Measurements from ENCODE around the gene LAGE3. TPM values are rescaled to one million over a fixed set of nuclear protein-coding genes. Genes with fewer than 3 reads are reported as not detected.
"Not testable (repeated sequence)": the region's sequence is repeated elsewhere in the genome, so short reads cannot be mapped to it uniquely, and the experiment has no call there.

Gene LAGE3
- total RNA-seq, 2 experiments from 2014 or later = 49.6 to 51.0 TPM

DNA sequence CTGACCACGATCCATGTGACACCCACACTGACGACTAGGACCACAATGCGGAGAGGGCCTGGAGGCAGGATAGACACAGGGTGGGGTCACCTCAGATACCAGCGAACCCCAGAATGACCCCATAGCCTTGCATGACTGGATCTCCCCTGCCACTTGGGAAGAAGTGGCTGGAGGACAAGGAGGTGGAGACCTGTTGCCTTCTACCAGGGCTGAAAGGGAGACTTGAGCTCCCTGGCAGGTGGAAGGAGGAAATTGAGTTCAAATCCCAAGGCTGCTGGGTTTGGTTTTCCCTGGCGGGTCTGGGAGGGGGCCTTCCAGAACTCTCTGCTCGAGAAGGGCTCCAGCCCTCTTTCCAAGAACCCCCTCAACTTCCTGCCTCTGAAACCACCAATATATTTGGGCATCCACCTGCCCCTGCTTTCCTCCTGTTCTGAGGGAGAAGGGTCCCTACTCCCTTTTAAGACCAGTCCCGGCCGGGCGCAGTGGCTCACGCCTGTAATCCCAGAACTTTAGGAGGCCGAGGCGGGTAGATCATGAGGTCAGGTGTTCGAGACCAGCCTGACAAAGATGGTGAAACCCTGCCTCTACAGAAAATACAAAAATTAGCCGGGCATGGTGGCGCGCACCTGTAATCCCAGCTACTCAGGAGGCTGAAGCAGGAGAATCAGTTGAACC, 33.9 kb upstream of the LAGE3 start:
- Mint-ChIP-seq H3K9me3 (ENCODE audit: insufficient read depth) (no peaks in the 10 kb centered on the region), H3K4me3 (no peak overlapping the region), H3K4me1 (ENCODE audit: low read depth) (peaks cover 45% of the 10 kb centered on the region), H3K27ac (no peak overlapping the region), H3K36me3 (ENCODE audit: low read depth) (peaks cover 32% of the 10 kb centered on the region), H3K27me3 (ENCODE audit: low read depth) (no peaks in the 10 kb centered on the region)
- POLR2A ChIA-PET = no interaction called here
- ATAC-seq = no peak
- CTCF ChIA-PET = no interaction called here
- DNase-seq = no peak

GRCh38 chrX:154511761-154512160, 32.7 kb upstream of the LAGE3 start:
- Mint-ChIP-seq H3K4me3 (peak overlapping the region; percentile 42), H3K27ac (peak overlapping the region; percentile 88), H3K27me3 (ENCODE audit: low read depth) (no peaks in the 10 kb centered on the region), H3K4me1 (ENCODE audit: low read depth) (peaks cover 45% of the 10 kb centered on the region), H3K9me3 (ENCODE audit: insufficient read depth) (no peaks in the 10 kb centered on the region), H3K36me3 (ENCODE audit: low read depth) (peaks cover 32% of the 10 kb centered on the region)
- DNase-seq (no peak), ATAC-seq (no peak)
- ChIA-PET POLR2A (no interaction called here), CTCF (interaction anchor here (1.6 to 1.7 kb wide), 2 partner anchors 15 to 22 kb away, joined by 4 to 5 read pairs; partner anchors contain the start of gene SLC10A3)

DNA sequence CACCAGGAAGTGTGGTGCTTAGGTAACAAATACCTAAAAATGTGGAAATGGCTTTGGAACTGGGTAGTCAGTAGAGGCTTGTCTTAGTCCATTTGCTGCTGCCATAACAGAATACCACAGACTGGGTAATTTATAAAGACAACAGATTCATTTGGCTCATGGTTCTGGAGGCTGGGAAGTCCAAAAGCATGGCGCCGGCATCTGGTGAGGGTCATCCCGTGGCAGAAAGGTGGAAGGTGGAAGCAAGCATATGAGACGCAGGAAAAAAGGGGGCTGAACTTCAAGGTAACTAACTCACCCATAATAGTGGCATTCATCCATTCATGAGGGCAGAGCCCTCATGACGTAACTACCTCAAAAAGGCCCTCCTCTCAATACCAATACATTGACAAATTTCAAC, 30.4 kb upstream of the LAGE3 start:
- ChIA-PET CTCF (no interaction called here), POLR2A (no interaction called here)
- no peak for ATAC-seq
- Mint-ChIP-seq H3K27me3 (ENCODE audit: low read depth) (no peaks in the 10 kb centered on the region), H3K4me1 (ENCODE audit: low read depth) (peaks cover 34% of the 10 kb centered on the region), H3K9me3 (ENCODE audit: insufficient read depth) (no peaks in the 10 kb centered on the region), H3K4me3 (no peak overlapping the region), H3K36me3 (ENCODE audit: low read depth) (peaks cover 29% of the 10 kb centered on the region), H3K27ac (peak overlapping the region; percentile 55)
- no peak for DNase-seq

GRCh38 chrX:154508384-154508745, 29.3 kb upstream of the LAGE3 start:
- Mint-ChIP-seq H3K4me3 (no peak overlapping the region), H3K27me3 (ENCODE audit: low read depth) (no peaks in the 10 kb centered on the region), H3K9me3 (ENCODE audit: insufficient read depth) (no peaks in the 10 kb centered on the region), H3K27ac (peak overlapping the region; percentile 63), H3K36me3 (ENCODE audit: low read depth) (peaks cover 25% of the 10 kb centered on the region), H3K4me1 (ENCODE audit: low read depth) (peaks cover 29% of the 10 kb centered on the region)
- ChIA-PET CTCF (no interaction called here), POLR2A (no interaction called here)
- no peak for DNase-seq
- no peak for ATAC-seq

DNA sequence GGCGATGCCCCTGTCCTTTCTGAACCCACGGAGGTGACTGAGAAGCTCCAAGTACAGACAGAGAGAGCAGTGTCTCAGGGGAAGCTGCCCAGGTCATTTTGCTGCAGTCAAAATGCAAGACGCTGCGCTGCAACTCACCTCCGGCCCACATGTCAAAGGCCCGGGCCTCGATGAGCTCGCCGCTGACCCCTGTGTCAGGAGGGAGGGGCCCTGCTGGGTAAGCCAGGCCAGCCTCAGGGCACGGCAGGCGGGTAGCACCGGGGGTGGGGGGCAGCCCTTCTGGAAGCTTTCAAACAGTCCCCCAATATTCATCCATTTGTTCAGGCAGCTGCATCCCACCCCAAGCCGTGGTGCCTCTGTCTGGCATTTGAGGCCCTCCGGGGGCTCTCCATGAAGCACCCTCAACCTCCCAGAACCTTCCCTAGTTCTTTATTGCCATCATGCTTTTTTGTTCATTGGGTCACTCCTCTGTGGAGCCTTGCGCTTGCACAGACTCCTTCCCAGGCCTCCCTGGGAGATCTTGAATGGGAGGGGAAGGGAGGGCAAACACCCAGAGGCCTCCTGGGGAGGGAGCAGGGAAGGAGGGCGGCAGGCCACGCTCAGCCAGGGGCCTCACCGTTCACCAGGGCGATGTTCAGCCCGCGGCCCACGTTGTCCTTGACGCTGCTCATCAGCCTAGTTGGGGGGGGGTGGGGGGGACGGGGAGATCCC, 28.7 kb upstream of the LAGE3 start:
- no peak for DNase-seq
- Mint-ChIP-seq H3K4me3 (no peak overlapping the region), H3K27me3 (ENCODE audit: low read depth) (no peaks in the 10 kb centered on the region), H3K36me3 (ENCODE audit: low read depth) (peaks cover 25% of the 10 kb centered on the region), H3K27ac (no peak overlapping the region), H3K9me3 (ENCODE audit: insufficient read depth) (no peaks in the 10 kb centered on the region), H3K4me1 (ENCODE audit: low read depth) (peaks cover 29% of the 10 kb centered on the region)
- no peak for ATAC-seq
- ChIA-PET POLR2A (no interaction called here), CTCF (no interaction called here)

DNA sequence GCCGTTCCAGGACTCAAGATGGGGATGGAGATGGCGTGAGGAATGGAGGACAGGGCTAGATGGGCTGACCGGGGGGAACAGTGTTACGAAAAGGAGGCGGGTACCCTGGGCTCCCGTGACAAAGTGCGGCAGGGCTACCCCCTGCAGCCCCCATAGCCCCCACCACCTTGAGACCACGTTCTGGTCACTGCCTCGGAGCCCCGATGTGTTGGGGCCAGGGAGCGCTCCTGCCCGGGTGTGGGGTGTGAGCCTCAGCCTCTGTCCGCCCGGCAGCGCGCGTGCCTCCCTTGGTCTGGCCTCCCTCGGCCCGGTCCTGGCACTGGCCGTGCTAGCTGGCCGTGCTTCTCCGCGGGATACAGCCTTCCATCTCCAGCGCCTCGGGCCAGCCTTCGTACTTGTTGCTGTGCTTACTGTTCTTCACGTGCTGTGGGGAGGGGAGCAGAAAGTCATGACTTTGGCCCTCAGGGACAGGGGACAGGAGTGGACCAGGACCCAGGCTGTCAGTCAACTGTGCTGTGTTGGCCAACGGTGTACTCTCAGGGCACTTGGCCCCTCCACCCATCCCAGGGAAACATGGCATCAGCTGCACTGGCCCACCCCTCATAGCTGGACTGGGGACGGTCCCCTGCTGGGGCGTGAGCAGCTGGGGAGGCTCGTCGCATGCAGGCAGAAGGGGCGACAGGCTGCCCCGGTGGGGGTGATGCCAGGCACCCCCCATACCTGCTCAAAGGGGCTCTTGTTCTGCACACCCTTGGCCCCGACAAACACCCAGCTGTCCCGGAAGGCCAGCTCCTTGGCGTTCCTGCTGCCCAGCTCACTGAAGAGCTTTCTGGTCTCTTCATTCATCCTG, 27.6 kb upstream of the LAGE3 start:
- DNase-seq (no peak), ATAC-seq (no peak)
- ChIA-PET CTCF (no interaction called here), POLR2A (no interaction called here)
- no peak overlapping the region for H3K4me3 Mint-ChIP-seq
- peaks cover 23% of the 10 kb centered on the region for H3K36me3 Mint-ChIP-seq (ENCODE audit: low read depth)
- H3K9me3 Mint-ChIP-seq (ENCODE audit: insufficient read depth) = no peaks in the 10 kb centered on the region
- peaks cover 18% of the 10 kb centered on the region for H3K4me1 Mint-ChIP-seq (ENCODE audit: low read depth)
- H3K27me3 Mint-ChIP-seq (ENCODE audit: low read depth) = no peaks in the 10 kb centered on the region
- no peak overlapping the region for H3K27ac Mint-ChIP-seq

GRCh38 chrX:154505734-154506133, 26.7 kb upstream of the LAGE3 start:
- no peak for ATAC-seq
- ChIA-PET POLR2A (no interaction called here), CTCF (no interaction called here)
- H3K4me3 Mint-ChIP-seq = no peak overlapping the region
- H3K36me3 Mint-ChIP-seq (ENCODE audit: low read depth) = peaks cover 18% of the 10 kb centered on the region
- peaks cover 2% of the 10 kb centered on the region for H3K27me3 Mint-ChIP-seq (ENCODE audit: low read depth)
- peaks cover 9% of the 10 kb centered on the region for H3K4me1 Mint-ChIP-seq (ENCODE audit: low read depth)
- no peaks in the 10 kb centered on the region for H3K9me3 Mint-ChIP-seq (ENCODE audit: insufficient read depth)
- no peak overlapping the region for H3K27ac Mint-ChIP-seq
- DNase-seq = no peak

GRCh38 chrX:154502989-154503388, 23.9 kb upstream of the LAGE3 start:
- H3K27me3 Mint-ChIP-seq (ENCODE audit: low read depth) = peaks cover 2% of the 10 kb centered on the region
- H3K9me3 Mint-ChIP-seq (ENCODE audit: insufficient read depth) = no peaks in the 10 kb centered on the region
- ATAC-seq (no peak), DNase-seq (no peak)
- ChIA-PET POLR2A (interaction anchor here (0.7 kb wide), 1 partner anchor 25 kb away, joined by 3 read pairs; no protein-coding TSS in a partner anchor), CTCF (no interaction called here)
- H3K27ac Mint-ChIP-seq = no peak overlapping the region
- no peaks in the 10 kb centered on the region for H3K4me1 Mint-ChIP-seq (ENCODE audit: low read depth)
- peaks cover 2% of the 10 kb centered on the region for H3K36me3 Mint-ChIP-seq (ENCODE audit: low read depth)
- H3K4me3 Mint-ChIP-seq = no peak overlapping the region

DNA sequence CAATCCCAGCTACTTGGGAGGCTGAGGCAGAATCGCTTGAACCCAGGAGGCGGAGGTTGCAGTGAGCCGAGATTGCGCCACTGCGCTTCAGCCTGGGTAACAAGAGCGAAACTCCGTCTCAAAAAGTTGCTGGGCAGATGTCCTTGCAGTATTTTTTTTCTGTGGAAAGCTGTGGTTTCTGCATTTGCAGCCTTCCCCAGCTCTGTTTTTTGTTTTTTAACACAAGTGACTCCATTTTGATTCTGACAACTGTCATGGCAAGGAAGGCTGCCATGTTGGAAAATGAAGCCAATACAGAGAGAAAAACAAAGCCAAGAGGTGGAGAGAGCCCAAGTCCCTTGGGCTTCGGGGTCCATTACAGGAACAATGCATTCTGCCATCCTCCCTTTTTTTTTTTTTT, 23.0 kb upstream of the LAGE3 start:
- ATAC-seq (no peak), DNase-seq (no peak)
- no peaks in the 10 kb centered on the region for H3K4me1 Mint-ChIP-seq (ENCODE audit: low read depth)
- CTCF ChIA-PET = no interaction called here
- H3K4me3 Mint-ChIP-seq = no peak overlapping the region
- no peak overlapping the region for H3K27ac Mint-ChIP-seq
- H3K9me3 Mint-ChIP-seq (ENCODE audit: insufficient read depth) = no peaks in the 10 kb centered on the region
- POLR2A ChIA-PET = no interaction called here
- peaks cover 2% of the 10 kb centered on the region for H3K27me3 Mint-ChIP-seq (ENCODE audit: low read depth)
- H3K36me3 Mint-ChIP-seq (ENCODE audit: low read depth) = peaks cover 2% of the 10 kb centered on the region

DNA sequence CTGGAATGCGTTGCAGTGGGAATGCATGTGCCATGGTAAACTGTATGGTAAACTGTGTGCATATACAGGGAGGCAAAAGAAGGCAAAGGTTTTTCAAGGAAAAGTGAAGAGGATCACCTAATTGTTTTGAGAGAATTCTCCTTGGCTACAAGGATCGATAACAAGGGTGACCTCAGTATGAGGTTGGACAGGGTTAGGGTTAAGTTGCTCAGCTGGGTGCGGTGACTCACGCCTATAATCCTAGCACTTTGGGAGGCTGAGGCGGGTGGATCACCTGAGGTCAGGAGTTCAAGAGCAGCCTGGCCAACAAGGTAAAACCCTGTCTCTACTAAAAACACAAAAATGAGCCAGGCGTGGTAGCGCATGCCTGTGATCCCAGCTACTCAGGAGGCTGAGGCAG, 22.3 kb upstream of the LAGE3 start:
- ATAC-seq; H3K4me1 Mint-ChIP-seq (ENCODE audit: low read depth); CTCF ChIA-PET: not testable (repeated sequence)

DNA sequence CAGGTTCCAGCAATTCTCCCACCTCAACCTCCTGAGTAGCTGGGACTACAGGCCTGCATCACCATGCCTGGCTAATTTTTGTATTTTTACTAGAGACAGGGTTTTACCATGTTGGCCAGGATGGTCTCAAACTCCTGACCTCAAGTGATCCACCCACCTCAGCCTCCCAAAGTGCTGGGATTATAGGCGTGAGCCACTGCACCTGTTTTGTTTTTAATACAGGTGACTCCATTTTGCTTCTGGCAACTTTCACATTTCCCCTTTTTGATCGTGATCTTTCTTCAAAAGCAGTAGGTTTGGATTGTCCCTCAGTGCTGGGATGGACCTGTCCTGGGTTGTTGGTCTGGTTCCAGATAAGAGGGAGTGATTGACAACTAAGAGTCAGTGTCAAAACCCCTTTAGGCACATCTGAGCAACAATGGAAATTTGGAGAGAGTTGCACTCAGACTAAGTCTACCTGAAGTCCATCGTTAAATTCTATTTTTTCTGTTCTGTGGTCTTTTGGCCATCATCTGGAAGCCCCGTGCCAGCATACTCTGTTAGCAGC, 17.6 kb upstream of the LAGE3 start:
- DNase-seq; H3K36me3 Mint-ChIP-seq (ENCODE audit: low read depth); H3K4me1 Mint-ChIP-seq (ENCODE audit: low read depth); ATAC-seq; H3K4me3 Mint-ChIP-seq; CTCF ChIA-PET; H3K27me3 Mint-ChIP-seq (ENCODE audit: low read depth); H3K27ac Mint-ChIP-seq; H3K9me3 Mint-ChIP-seq (ENCODE audit: insufficient read depth): not testable (repeated sequence)
- POLR2A ChIA-PET = interaction anchor here (1.3 kb wide), 1 partner anchor 97 kb away, joined by 3 read pairs; no protein-coding TSS in a partner anchor

More for the DNA sequence above, 22.3 kb upstream of the LAGE3 start:
- H3K9me3 Mint-ChIP-seq (ENCODE audit: insufficient read depth); H3K27ac Mint-ChIP-seq; H3K4me3 Mint-ChIP-seq; POLR2A ChIA-PET; H3K27me3 Mint-ChIP-seq (ENCODE audit: low read depth); H3K36me3 Mint-ChIP-seq (ENCODE audit: low read depth); DNase-seq: not testable (repeated sequence)

- no peaks in the 10 kb centered on the region for H3K27me3 Mint-ChIP-seq (ENCODE audit: low read depth)
- no peak for ATAC-seq
- H3K4me3 Mint-ChIP-seq = no peak overlapping the region
- POLR2A ChIA-PET = no interaction called here
- H3K36me3 Mint-ChIP-seq (ENCODE audit: low read depth) = no peaks in the 10 kb centered on the region
- H3K27ac Mint-ChIP-seq = no peak overlapping the region
- no peak for DNase-seq
- peaks cover 5% of the 10 kb centered on the region for H3K4me1 Mint-ChIP-seq (ENCODE audit: low read depth)
- CTCF ChIA-PET = no interaction called here
- no peaks in the 10 kb centered on the region for H3K9me3 Mint-ChIP-seq (ENCODE audit: insufficient read depth)
These were observed 16.4 kb upstream of the LAGE3 start for GRCh38 chrX:154495472-154495922.

All from activated CD8-positive, alpha-beta T cell treated with anti-CD3 and anti-CD28 coated beads, Interleukin-2, amount 10 ng/mL, durations not matched to agents 7 days and 5 days (primary cell).